Measurements from ENCODE around the gene ATG16L2. TPM values are rescaled to one million over a fixed set of nuclear protein-coding genes. Genes with fewer than 3 reads are reported as not detected.

The ATG16L2 gene
- total and polyA plus RNA-seq, 9 of the 15 experiments (the other 6 are each of a cell fraction or from before 2014, with no cell fraction given) = 0.18 to 11.2 (median 6.2) TPM

DNA sequence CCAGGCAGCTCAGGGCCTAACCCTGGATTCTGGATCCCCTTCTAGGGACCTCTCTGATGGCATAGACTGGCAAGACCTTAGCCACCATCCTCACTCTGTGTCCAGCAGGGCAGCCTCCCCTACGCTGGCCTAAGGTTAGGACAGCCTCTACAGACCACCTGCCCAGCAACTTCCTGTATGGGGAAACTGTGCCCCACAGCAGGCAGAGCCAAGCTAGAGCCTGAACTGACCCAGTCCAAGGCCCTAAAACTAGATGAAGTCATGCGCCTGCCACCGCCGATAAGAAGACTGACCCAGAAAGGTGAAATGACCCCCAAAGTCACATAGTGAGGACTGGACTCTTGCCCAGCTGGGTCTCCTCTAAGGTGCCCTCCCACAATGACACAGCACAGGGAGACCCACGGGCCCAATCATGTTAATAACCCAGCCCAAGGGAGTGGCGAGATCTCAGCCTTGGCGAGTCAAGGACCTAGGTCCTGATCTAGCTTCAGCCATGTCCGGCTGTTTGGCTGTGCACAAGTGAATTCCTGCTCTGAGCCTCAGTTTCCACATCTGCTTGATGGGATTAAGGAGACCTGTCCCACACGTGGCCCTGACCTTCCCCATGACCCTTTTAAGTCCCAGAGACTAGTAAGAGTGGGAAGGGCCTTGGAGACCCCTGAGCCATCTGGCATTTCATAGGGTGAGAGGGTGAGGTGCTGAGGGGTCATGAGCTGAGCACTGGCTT lies 37.9 kb upstream of the ATG16L2 start (continued):
- TF ChIP-seq, protein P1, sequence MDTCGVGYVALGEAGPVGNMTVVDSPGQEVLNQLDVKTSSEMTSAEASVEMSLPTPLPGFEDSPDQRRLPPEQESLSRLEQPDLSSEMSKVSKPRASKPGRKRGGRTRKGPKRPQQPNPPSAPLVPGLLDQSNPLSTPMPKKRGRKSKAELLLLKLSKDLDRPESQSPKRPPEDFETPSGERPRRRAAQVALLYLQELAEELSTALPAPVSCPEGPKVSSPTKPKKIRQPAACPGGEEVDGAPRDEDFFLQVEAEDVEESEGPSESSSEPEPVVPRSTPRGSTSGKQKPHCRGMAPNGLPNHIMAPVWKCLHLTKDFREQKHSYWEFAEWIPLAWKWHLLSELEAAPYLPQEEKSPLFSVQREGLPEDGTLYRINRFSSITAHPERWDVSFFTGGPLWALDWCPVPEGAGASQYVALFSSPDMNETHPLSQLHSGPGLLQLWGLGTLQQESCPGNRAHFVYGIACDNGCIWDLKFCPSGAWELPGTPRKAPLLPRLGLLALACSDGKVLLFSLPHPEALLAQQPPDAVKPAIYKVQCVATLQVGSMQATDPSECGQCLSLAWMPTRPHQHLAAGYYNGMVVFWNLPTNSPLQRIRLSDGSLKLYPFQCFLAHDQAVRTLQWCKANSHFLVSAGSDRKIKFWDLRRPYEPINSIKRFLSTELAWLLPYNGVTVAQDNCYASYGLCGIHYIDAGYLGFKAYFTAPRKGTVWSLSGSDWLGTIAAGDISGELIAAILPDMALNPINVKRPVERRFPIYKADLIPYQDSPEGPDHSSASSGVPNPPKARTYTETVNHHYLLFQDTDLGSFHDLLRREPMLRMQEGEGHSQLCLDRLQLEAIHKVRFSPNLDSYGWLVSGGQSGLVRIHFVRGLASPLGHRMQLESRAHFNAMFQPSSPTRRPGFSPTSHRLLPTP (IDR thresholded peaks at IDR 0.05; ENCODE audit: borderline replicate concordance, extremely low read depth, insufficient read length) = no peak
- no peak for TF ChIP-seq RFX1 (IDR thresholded peaks at IDR 0.05)
- peak; percentile 28; the same call in 1 of the 2 replicates for TF ChIP-seq CBFB (CRISPR knock-in tag; IDR thresholded peaks at IDR 0.05)
- peak; percentile 95 for TF ChIP-seq MYNN (IDR thresholded peaks at IDR 0.05)
- TF ChIP-seq MYNN (CRISPR knock-in tag; IDR thresholded peaks at IDR 0.05) = no peak
- TF ChIP-seq XRCC5 (IDR thresholded peaks at IDR 0.05; ENCODE audit: low read depth, low read length) = 0 out of 2 replicates have a peak, but pooled peaks have one; percentile 18
- TF ChIP-seq MTF1 (CRISPR knock-in tag; IDR thresholded peaks at IDR 0.05; ENCODE audit: borderline replicate concordance) = 0 out of 2 replicates have a peak, but pooled peaks have one; percentile 31
- 0 out of 2 replicates have a peak, but pooled peaks have one; percentile 27 for TF ChIP-seq ZNF445 (CRISPR knock-in tag; IDR thresholded peaks at IDR 0.05; ENCODE audit: low read depth)
- peak; percentile 92 for TF ChIP-seq NFIC (IDR thresholded peaks at IDR 0.05)
- TF ChIP-seq ILF3 (IDR thresholded peaks at IDR 0.05; ENCODE audit: borderline replicate concordance) = no peak
- TF ChIP-seq, protein P2, sequence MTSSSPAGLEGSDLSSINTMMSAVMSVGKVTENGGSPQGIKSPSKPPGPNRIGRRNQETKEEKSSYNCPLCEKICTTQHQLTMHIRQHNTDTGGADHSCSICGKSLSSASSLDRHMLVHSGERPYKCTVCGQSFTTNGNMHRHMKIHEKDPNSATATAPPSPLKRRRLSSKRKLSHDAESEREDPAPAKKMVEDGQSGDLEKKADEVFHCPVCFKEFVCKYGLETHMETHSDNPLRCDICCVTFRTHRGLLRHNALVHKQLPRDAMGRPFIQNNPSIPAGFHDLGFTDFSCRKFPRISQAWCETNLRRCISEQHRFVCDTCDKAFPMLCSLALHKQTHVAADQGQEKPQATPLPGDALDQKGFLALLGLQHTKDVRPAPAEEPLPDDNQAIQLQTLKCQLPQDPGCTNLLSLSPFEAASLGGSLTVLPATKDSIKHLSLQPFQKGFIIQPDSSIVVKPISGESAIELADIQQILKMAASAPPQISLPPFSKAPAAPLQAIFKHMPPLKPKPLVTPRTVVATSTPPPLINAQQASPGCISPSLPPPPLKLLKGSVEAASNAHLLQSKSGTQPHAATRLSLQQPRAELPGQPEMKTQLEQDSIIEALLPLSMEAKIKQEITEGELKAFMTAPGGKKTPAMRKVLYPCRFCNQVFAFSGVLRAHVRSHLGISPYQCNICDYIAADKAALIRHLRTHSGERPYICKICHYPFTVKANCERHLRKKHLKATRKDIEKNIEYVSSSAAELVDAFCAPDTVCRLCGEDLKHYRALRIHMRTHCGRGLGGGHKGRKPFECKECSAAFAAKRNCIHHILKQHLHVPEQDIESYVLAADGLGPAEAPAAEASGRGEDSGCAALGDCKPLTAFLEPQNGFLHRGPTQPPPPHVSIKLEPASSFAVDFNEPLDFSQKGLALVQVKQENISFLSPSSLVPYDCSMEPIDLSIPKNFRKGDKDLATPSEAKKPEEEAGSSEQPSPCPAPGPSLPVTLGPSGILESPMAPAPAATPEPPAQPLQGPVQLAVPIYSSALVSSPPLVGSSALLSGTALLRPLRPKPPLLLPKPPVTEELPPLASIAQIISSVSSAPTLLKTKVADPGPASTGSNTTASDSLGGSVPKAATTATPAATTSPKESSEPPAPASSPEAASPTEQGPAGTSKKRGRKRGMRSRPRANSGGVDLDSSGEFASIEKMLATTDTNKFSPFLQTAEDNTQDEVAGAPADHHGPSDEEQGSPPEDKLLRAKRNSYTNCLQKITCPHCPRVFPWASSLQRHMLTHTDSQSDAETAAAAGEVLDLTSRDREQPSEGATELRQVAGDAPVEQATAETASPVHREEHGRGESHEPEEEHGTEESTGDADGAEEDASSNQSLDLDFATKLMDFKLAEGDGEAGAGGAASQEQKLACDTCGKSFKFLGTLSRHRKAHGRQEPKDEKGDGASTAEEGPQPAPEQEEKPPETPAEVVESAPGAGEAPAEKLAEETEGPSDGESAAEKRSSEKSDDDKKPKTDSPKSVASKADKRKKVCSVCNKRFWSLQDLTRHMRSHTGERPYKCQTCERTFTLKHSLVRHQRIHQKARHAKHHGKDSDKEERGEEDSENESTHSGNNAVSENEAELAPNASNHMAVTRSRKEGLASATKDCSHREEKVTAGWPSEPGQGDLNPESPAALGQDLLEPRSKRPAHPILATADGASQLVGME (CRISPR knock-in tag; IDR thresholded peaks at IDR 0.05) = 0 out of 2 replicates have a peak, but pooled peaks have one; percentile 61
- no peak for TF ChIP-seq HNRNPK (IDR thresholded peaks at IDR 0.05; ENCODE audit: low read depth, low read length, poor library complexity, severe bottlenecking)
- peak; percentile 95 for TF ChIP-seq SMARCA5 (IDR thresholded peaks at IDR 0.05)
- TF ChIP-seq MAZ (CRISPR knock-in tag; conservative IDR thresholded peaks at IDR 0.05 in 1 of 2, IDR thresholded peaks at IDR 0.05 in 1 of 2) = peak; percentile 19 to 53; a peak in 3 of 4 replicates
- TF ChIP-seq HNRNPLL (IDR thresholded peaks at IDR 0.05; ENCODE audit: low read depth, low read length, poor library complexity, severe bottlenecking) = no peak
- TF ChIP-seq, protein P3, sequence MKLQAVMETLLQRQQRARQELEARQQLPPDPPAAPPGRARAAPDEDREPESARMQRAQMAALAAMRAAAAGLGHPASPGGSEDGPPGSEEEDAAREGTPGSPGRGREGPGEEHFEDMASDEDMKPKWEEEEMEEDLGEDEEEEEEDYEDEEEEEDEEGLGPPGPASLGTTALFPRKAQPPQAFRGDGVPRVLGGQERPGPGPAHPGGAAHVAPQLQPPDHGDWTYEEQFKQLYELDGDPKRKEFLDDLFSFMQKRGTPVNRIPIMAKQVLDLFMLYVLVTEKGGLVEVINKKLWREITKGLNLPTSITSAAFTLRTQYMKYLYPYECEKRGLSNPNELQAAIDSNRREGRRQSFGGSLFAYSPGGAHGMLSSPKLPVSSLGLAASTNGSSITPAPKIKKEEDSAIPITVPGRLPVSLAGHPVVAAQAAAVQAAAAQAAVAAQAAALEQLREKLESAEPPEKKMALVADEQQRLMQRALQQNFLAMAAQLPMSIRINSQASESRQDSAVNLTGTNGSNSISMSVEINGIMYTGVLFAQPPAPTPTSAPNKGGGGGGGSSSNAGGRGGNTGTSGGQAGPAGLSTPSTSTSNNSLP (IDR thresholded peaks at IDR 0.05; ENCODE audit: borderline replicate concordance, low read depth, low read length) = 0 out of 2 replicates have a peak, but pooled peaks have one; percentile 57
- peak; percentile 80 for TF ChIP-seq DACH1 (IDR thresholded peaks at IDR 0.05; ENCODE audit: partially characterized antibody)

All from K562 (cell line).